CMK (cell line): Measurements from ENCODE around the gene SHISA9.
"Not testable (repeated sequence)": the region's sequence is repeated elsewhere in the genome, so short reads cannot be mapped to it uniquely, and the experiment has no call there.

Experiments
- DNase-seq: peaks from one replicate; pipeline ENCODE4 v3.0.0-alpha.2; 2010; ENCODE audit warnings: low read depth

Gene SHISA9

DNA sequence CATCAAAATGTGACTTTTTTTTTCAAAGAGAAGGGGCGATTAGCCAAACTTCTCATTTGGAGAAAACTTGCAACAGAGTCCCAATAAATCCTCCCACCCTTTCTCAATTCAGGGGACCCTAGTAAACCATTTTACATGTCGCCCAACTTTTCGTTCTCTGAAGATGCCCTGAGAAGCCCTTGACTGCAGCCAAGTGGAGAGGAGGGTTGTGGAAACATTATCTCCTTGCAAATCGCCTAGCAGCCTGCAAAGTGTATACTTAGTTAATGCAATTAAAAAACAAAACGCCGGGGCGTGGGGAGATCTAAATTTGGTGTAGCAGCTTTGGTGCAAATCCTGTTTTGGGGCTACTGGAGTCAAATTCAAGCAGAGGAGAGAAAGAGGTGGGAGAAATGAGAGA is 1.2 kb upstream of the SHISA9 start:
- no peak for DNase-seq

DNA sequence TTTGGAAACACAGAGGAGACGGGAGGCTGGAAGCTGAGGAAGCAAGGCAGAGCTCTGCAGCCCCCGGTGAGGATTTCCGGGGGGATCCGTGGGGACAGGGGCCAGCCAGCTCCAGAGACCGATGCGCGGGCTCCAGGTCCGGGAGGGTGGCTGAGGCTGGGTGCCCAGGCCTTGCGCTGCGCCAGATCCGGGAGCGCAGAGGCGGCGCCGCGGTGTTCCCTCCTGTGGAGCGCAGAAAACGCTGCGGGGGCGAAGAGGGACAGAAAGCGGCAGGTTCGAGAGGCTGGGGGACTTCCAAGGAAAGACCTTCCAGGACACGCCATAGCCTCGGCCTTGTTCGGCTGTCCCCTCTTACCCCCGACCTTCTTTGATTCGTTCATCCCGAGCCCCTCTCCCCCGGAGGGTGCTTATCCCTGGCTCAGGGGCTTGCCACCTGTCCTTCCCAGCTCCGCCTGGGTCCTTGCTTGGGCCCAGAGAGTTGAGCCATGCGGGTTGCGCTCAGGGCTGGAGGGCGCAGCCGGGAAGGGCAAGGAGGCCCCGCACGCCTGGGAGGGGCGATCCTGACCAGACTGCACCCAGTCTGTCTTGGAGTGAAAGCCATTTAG is 697 bp upstream of the SHISA9 start:
- DNase-seq = no peak

DNA sequence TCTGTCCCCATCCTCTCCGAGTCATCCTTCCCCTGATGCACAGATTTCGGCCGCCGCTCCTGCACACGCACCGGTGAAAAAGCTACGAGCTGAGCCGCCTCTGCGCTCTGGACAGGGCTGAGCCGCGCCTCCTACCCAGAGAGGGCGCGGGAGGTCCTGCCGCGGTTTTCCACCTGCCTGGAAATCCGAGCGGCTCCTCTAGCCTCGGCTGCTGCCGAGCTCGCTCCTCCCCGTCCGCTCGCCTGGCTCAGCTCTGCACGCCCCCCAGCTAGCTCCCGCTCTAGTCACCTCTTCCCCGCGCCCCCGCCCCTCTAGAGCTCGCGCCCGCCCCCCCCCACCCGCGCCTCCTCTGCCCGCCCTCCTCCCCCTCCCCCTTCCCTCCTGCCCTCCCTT is 198 bp upstream of the SHISA9 start:
- no peak for DNase-seq

DNA sequence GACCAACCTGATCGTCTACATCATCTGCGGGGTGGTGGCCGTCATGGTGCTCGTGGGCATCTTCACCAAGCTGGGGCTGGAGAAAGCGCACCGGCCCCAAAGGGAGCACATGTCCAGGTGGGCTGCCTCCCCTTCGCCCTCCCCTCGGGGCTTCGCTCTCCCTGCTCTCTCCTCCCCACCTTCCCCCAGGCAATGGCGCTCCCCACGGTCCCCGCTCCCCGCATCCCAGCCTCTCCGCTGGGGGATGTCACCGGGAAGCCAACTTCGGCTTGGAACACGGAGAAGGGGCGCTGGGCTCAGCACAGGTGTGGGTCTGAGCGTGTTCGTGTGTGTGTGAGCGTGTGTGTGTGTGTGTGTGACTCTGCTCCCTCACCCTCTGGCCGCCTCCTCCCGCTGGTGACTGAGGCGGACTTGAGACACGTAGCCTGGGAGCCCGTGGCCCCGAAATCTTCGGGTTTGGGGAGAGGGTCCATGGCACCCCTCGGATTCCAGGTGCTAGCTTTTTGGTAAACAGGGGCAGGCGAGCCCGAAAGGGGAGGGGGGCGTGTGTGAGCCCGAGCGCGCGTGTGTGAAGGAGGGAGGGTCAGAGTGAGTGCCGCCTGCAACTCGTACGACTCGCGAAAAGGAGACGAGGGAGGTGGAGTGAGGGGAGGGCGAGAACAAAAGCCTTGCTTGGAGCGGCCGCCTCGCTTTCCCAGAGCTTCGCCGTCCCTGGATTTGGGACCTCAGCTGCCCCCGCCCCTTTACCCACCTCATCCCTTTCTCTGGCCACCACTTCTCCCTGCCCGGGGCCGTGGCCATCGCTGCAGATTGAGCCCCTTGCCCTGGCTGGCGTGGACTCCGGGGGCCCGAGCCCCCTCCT is 1.3 kb downstream of the SHISA9 start:
- DNase-seq = no peak

DNA sequence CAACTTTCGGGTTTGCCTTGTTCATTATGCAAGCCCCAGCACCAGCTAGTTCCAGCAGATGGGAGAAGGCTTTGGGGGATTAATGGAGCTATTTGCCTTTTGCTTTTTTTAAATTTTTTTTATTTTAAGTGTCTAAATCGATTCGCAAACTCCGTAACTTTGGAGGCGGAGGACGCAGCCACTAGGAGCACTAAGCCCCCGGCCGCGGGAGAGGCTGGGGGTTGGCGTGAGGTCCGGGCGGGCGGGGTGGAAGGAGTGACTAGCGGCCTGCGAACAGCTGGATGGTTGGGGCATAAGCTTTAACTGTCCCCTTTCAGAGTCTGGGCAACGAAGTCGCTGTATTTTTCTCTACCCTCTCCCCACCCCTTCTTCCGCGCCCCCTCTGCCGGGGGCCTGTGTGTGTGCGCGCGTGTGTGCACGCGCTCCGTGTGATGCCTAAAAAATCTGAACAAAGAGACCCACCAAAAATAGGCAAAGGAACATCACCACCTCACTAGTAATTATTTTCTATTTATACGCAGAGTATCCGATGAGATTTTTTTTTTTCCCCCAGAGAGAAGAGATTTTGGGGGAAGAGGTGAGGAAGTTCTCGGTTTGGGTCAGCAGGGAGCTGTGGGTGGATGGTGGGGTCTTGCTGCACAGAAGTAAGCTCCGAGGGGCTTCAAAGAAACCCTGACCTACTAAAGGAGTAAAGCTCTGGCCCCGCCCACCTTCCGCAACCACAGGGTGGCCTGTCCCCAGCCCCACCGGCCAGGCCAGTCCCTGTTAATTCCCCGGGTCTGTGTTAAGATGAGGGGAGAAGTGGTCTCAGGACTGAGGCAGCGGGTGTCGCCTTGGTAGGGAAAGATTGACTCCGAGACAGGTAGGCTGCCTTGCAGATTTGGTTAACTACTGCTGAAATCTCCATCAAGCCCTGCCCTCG is 2.3 kb downstream of the SHISA9 start:
- no peak for DNase-seq

DNA sequence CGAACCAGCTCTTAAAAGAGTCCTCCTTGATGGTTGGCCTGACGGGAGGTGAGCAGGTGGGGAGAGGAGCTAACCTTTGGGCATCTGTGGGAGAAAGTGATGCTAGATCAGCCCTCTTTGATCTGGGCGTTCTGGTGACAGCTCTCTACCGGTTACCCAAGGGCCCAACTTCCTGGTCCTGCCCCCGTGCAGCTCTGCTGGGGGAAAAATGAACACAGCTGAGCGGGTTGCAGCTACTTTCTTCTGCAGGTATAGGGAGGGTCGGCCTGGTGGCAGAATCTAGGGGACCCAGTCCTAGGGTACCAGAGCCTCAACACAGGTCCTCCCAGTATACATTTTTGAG is 2.9 kb downstream of the SHISA9 start:
- no peak for DNase-seq

DNA sequence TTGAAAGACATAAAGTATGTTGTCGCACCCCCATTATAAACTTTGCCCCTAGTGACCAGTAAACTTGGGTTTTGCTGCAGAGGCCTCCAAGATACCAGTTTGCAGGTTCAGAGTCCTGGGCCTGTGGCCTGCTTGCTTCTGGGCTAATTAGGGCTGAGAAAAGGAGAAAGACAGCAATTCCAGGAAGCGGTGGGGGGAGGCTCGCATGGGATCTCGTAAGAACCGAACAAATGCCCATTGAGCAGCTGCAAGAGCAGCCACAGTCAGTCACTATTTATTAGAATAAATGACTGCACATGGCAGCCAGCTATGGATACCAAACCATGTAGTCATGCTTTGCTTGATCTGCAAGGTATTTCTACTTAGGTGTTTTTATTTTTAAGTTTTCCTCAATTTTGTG is 4.9 kb downstream of the SHISA9 start:
- no peak for DNase-seq

DNA sequence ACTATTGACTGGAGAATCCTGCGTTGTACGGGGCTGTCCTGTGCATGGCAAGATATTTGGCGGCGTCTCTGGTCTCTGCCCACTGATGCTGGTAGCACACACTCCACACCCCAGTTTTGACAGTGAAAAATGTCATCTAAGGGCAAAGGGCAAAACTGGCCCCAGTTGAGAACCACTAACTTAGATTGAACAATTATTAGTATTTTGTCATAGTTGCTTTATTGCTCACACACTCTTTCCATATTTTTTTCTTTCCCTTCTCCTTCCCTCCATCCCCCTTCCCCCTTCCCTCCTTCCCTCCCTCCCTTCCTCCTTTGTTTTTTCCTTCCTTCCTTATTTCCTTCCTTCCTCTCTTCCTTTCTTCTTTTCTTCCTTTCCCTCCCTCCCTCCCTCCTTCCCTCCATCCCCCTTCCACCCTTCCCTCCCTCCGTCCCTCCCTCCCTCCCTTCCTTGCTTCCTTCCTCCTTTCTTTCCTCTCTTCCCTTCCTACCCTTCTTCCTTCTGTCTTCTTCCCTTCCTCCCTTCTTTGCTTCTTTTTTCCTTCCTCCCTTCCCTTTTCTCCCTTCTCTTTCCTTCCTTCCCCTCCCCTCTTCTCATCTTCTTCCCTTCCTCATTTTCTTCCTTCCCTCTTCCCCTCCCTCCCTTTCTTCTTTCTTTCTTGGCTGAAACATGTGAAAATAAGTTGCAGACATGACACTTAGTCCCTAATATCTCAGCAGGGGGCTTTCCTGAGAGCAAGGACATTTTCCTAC is 5.5 kb downstream of the SHISA9 start:
- DNase-seq = no peak

DNA sequence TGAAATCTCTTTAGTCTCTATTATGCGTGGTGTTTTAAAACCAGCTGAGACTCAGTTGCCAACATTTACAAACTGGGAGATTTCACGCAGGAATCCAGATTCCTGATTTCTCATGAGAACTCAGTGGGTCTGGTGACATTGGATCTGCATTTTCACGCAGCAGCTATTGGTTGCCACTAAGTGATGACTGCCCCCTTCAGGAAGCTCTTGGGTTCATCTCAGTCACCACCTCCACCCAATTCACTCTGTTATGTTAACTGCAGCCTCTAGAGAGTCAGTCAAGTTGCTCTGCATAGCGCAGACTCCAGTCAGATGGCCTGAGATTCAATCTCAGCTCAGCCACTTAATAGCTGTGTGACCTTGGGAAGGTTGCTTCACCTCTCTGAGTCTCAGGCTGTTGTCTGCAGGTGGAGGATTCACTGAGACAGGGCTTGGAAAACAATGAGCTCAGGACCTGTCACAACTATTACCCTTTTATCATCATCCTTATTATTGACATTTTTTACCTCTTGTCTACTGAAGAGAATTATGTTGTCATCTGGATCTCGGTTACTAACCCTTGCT is 6.4 kb downstream of the SHISA9 start:
- DNase-seq = no peak

DNA sequence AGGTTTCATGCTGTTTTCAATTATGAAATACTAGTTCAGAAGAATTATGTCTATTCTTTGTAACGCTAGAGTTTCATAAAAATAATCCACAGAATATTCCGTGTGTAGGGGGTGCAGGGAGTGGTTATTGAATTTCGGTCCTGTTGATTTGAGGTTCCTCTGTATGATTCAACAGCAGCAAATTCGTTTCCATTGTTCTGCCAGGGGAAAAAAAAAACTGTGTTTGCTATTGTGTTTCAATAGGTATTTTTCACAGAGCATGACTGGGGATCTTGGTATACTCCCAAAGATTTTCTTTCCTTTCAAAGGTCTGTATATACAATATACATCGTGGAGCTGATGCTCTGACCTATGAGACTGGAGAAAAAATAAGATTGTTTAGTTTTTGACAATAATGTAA is 15.8 kb downstream of the SHISA9 start:
- DNase-seq = no peak

DNA sequence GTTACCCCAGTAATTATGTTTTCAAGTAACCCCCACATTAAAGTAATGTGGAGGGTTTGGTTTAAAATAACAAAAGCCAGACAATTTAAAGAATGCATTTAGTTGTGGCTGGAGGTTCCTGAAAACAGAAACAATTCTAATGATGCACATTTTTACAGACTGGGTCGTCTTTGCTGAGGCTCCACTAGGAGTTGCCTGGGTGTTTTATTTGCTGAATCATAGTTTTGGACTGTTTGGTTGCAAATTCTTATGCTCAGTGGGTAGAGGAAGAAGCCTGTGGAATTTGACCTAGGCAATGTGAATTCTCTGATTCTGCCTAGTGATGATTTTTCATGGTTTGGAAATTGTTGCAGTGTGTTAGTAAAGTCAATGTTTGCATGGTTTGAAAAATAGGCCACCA is 16.3 kb downstream of the SHISA9 start:
- no peak for DNase-seq

DNA sequence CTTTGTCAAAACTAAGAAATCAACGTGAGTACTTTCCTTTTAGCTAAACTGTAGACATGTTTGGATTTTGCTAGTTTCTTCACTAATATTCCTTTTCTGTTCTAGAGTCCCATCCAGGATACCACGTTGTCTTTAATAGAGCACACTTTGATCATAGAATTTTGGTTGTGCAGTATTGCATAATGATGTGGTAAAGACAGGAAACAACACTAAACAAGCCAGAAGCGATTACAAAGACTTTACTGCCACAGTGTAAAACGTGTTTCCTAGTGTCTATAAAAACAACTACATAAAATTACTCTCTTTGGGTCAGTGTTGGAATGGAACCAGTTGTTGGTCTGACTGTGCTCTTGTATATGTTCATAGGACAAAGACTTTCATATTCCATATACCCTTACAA is 19.3 kb downstream of the SHISA9 start:
- no peak for DNase-seq

DNA sequence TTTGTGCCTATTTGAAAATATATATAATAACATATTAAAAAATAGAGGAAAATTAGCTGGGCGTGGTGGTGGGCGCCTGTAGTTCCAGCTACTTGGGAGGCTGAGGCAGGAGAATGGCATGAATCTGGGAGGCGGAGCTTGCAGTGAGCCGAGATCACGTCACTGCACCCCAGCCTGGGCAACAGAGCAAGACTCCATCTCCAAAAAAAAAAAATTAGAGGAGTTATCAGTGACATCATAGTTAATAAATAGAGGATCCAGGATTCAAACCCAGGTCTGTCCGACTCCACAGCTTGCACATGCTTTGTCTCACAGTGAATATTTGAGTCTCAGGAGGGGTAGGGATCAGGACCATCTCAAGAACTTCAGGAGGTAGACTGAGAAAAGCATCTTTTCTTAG is 22.2 kb downstream of the SHISA9 start:
- not testable (repeated sequence) for DNase-seq

DNA sequence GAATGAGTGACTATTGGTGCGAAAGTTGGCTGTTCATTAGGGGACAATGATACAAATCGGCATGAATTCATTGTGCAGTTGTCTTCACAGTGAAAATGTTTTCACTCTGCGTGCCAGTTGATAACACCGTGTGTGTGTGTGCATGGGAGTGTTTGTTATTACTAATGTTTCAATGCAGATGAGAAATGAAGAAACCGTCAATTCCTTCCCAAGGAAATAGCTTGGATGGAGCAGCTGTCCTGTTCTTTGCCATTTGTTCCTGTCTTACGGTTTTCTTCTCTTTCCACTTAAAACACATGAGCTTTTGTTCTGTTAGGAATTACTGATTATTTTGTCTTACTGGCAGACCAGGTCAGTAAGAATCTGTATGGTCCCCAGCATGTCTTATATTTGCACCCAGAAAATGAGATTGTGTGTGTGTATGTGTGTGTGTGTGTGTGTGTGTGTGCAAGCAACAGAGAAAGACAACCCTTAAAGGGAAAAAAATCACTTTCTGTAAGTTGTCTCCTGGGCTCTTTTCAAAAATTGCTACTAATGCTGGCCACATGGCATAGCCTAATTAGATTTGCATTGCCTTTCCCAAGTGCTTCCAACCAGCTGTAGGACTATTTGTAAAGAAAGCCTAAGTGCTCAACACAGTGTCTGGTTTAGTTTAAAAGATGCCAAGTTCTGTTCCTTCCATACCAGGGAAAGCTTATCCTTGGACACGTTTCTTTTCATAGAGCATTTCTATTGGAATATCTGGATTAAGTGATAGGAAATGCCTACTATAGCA is 23.8 kb downstream of the SHISA9 start:
- no peak for DNase-seq

DNA sequence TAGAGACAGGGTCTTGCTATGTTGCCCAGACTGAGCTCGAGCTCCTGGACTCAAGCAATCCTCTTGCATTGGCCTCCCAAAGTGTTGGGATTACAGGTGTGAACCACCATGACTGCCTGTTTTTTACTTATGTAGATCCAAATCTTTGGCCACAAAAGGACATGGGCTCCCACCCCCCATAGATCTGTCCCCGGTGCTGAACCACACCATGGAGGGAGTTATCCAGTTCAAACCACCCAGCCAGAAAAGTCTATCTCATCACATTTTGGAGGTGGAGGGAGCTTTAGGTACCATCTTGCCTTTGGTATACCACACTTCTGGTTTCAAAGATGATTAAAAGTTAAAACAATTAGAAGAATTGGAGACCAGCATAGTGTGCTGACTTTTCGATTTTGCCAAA is 26.2 kb downstream of the SHISA9 start:
- no peak for DNase-seq

DNA sequence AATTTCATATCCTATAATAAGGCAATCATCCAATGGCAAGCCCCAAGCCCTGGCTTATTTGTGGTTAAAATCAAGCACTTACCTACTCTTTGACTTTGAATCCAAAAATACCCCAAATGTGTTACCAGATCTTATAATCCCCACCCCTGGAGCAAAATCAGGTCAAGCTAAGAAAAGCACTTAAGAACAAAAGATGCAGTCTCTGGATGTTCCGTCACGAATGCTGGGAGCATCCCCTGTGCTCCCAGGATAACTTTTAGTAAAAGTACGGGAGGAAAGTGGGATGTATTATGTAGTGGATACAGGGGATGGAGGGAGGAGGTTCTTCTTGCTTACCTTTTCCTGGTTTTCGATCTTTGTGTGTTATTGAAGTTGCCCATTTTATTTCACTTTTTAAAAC is 29.5 kb downstream of the SHISA9 start:
- DNase-seq = no peak

DNA sequence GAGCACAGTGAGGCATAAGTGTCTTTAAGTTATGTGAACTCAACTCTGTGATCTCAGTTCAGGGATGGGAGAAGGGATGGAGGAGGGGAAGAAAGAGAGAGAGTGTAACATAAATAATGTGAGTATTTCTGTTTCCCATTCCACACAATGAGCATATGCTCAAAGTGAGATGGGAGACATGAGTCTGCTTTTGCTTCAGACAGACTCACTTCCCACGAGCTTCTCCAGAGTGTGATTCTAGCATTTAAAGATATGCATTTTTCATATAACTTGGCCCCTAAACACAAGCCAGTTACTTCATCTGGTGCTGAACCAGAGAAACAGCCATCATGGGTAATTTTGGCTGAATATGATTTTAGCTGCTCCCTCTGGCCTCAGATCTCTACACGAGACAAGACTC is 35.0 kb downstream of the SHISA9 start:
- DNase-seq = no peak

DNA sequence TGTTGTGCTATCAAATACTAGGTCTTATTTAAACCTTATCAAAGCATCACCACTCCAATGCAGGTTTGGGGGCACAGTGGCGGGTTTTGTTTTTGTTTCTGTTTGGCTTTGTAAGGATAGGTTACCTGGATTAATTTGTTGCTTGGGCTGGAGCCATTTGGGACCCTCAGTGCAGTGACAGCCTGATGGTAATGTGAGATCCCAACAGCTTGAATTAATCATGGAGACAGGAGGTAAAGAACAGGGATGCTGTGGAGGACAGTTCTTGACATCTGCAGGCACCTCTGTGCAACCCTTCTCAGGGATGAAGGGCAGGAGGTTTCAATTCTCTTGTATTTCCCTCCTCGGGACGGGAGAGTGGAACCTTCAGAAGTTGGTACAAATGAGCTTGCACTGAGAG is 40.5 kb downstream of the SHISA9 start:
- DNase-seq = no peak

DNA sequence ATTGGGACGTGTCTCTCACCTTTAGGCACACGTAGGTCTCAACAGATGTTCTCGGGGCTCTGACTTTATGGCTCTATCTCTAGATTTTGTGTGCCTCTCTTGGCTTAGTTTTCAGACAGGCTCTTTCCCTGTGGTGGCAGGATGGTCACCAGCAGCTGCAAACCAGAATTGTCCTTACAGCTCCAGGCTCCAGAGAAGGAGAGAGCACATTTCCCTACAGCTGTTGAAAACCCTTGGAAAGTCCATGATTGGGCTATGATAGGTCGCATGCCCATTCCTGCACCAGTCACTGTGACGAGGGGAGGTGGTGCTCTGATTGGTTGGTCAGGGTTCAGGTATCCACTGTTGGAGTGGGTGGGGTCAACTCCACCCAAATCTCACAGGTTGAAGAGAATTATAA is 41.5 kb downstream of the SHISA9 start:
- no peak for DNase-seq

DNA sequence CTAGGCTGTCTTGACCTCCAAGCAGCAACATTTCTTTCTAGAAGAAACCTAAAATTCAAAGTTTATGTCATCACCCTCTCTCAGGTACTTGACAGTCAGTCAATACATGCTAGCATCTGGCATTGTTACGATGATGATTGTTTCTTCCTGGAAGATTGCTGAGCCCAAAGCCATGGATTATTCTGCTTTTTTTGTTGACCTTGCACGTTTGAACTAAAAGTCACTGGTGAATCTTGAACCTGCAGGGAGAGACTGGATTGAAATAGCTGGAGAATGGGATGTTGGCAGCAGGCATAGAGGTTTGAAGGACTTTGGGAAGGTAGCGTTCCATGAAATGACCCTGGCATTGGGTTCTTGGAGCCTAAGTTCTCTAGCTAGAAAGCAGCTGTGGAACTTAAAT is 42.9 kb downstream of the SHISA9 start:
- no peak for DNase-seq

DNA sequence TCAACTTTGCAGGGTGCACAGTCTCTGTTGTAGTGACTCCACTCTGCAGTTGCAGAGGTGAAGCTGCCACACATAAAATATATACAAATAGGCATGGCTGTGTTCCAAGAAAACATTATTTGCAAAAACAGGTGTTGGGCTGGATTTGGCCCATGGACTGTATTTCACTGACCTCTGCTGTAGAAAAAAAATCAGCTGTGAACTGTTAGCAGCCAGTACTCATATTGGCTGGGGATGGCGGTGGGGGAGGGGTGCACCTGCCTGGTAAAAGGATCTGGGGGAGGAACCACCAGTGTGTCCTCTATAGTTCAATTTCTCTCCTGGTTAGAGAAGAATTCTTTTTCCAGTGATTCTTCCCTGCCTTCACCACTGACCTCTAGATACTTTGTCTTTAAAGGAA is 50.0 kb downstream of the SHISA9 start:
- DNase-seq = no peak
